HS-27A (cell line): ENCODE measurements around the gene KIF17.

Source experiments
- DNase-seq: peaks from one replicate; pipeline ENCODE4 v3.0.0-alpha.2; 2012; ENCODE audit warnings: low read depth, missing footprints

Gene KIF17

DNA sequence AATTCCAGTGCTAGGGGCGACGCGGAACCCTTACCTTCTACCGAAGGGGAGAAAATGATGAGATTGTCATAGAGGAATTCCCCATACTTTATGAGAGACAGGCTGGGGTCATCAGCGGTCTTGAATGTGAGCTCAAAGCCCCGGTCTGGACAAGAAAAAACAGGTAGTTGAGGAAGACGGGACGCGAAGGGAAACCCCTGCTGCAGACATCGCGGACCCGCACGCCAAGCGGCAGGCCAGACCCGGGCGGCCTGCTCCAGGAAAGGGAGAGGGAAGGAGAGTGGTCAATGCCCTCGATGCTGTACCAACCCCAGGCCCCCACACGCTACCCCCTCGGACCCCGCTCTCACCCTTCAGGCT is 57.0 kb downstream of the KIF17 start:
- DNase-seq, result no peak

DNA sequence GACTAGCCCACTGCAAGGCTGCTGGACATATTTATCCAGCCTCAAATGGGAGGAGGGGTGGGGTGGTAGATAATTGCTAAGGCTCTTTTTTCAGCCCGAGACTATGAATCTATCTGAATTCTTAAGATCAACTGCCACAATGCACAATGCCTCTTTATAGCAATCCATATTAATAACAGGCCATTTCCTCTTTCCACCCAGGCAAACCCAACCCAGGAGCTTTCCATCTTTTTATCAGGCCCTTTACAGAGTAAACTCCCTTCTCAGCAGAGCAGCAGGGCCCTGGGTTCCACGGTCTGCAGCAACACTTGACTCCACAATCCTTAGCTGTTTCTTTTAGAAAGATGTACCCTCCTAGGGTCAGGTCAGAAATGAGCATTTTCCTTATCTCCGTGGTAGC is 57.4 kb downstream of the KIF17 start:
- DNase-seq, result no peak

DNA sequence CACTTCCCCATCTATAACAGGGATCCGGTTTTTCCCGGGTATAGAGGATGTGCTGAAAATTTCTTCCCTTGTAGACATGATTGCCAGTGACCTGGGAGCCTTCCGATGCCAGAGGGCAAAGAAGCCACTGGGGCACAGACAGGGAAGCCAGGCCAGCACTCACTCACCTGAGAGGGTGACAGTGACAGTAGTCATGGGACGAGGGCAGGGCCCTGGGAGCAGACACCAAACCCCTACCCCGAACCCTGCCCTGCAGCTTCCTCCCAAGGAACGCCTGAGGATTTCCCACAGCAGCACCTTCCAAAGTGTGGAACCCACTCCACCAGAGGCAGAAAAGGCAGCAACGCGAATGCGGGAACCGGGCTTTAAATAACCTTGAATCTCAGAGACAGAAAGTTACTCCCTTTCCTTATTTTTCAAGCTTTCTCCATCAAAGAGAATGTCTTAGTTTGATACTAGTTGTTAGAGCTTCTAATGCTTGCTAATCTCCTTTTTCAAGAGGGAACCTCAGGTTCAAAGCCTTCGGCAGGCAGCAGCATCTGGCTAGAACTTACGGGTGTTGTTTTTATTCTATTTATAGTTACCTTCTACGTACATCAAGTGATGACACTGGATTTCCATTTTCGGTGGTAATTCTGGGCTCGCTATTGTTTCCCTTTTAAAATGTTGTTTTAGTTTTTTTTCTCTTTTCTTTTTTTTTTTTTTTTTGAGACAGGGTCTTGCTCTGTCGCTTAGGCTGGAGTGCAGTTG is 59.5 kb downstream of the KIF17 start:
- DNase-seq, result no peak

DNA sequence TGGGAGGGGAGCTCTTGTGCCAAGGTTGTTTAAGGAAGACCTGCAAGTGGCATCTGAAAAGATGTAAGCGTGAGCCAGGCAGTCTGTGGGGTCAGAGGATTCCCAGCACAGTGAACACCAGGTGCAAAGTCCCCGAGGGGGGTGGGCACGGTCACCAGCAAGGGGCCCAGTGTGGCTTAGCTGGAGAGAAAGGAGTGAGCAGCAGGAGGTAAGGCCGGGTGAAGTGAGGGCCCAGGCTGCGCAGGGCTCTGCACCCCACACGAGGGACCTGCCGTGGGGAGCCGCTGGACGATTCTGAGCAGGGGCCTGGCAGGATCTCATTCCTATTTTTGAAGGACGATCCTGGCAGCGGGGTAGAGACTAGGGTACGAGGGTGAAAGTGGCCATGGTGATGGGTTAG is 60.8 kb downstream of the KIF17 start:
- DNase-seq, result no peak

DNA sequence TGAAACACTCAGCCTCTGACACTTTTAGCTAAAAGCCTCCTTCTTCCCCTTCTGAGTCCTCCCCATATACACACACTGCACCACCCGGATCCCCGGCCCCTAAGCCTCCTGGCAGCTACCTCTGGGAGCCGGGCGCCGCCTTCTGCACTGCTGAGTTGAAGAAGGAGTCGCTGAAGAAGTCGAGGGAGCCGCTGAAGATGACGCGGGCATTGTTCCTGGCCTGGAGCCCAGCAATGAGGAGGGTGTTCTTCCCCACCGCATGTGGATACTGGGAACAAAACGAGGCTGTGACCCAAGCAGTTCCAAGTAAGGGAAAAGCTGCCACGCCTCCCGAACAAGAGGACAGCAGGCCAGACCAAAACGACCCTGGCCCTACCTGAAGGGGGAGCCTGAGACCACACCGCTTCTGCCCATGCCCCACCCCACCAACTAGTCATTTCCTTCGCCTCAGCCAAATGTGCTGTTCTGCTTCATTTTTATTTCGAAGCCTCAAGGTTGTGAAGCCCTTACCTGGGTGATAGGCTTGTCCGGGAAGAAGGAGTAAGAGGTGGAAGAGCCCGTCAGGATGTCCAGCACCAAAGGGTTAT is 63.6 kb downstream of the KIF17 start:
- DNase-seq, result no peak

DNA sequence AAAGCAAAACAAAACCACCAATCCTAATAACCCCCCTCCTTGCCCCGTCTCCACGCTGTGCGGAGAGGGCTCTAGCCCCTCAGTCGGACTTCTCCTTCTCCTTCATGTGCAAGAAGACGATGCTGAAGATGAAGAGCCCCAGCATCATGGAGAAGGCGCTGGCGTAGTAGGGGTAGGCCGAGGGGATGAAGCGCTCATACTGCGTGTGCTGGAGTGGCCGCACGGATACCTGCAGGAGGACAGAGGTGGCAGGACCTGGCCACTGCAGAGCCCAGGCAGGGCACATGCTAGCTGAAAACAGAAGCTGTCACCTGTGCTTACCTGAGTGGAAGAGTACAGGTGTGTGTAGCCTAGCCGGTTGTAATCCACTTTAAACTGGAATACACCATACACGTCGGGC is 65.5 kb downstream of the KIF17 start:
- DNase-seq, result no peak

DNA sequence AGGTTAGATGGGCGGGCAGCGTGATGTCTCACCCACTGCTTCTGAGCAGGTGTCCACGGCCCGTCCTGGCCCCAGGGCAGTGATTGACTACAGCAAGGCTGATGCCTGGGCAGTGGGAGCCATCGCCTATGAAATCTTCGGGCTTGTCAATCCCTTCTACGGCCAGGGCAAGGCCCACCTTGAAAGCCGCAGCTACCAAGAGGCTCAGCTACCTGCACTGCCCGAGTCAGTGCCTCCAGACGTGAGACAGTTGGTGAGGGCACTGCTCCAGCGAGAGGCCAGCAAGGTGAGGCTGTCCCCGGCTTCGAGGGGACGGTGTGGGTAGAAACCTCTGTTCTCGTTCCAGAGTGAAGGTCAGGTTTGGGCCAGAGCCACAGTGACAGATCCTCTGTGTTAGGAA is 68.9 kb downstream of the KIF17 start:
- no peak for DNase-seq

DNA sequence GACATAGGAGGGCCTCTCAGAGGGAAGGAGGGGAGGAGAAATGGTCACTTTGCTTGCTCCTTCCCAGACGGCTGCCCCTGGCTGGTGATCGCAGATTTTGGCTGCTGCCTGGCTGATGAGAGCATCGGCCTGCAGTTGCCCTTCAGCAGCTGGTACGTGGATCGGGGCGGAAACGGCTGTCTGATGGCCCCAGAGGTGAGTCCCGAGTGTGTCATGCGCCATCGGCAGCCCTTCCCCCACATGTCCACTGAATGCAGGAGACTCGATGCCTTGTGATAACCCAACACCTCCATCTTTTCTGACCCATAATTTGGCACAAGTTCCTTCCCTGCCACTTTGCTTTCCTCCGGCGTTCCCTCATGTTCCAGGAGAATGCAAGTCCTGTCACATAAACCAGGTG is 69.4 kb downstream of the KIF17 start:
- no peak for DNase-seq

DNA sequence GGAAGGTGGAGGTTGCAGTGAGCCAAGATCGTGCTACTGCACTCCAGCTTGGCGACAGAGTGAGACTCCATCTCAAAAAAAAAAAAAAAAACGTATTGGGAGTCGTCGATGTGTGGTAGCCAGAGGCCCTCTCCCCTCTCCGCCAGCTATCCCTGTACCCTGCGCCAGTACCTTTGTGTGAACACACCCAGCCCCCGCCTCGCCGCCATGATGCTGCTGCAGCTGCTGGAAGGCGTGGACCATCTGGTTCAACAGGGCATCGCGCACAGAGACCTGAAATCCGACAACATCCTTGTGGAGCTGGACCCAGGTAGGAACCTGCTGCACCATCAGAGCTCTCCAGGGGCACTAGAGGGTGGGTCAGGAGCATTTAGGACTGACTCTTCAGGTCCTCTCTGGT is 72.4 kb downstream of the KIF17 start:
- no peak for DNase-seq

DNA sequence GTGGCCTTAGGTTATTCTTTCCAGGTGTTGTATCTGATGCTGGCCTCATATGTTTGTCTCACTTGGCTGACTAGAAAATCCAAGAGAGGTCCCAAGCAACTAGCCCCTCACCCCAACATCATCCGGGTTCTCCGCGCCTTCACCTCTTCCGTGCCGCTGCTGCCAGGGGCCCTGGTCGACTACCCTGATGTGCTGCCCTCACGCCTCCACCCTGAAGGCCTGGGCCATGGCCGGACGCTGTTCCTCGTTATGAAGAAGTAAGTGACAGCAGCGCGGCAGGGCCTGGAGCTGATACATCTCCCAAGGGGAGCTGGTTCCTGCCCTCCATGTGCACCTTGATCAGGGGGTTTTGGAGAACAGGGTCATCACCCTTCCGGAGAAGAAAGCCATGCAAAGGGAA is 73.4 kb downstream of the KIF17 start:
- DNase-seq, result no peak

DNA sequence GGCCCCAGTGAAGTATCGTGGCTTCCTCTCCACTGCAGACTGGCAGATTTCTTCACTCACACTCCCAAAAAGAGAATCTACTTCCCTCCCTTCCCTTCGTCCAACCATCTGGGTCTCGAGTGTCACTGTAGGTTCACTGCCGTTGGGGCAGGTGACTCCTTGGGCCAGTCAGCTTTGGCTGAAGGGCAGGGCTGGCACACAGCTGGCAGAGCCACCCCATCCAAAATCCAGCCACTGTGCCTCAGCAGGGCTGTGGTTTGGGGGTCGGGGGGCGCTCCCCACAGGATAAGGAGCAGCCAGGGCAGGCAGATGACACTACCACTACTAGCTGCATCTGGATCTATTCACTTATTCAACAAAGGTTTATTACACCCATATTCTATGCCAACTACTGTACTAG is 74.7 kb downstream of the KIF17 start:
- DNase-seq, result no peak

DNA sequence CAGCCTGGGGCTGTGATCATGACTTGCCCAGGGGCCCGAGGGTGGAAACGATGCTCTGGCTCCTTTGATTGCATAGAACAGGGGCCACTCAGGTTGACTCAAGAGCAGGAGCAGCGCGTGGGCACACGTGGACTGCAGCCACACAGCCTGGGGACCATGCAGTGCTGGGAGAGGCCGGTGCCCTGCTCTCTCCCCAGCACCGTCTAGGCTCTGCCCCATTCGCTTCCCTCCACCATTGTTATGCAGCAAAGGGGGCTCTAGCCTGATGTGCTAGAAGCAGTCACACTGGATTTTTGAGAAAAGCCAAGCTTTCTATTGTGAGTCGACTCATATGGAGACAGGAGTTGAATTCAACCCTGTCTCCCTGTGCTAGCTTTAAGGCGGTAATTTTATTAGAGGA is 75.8 kb downstream of the KIF17 start:
- no peak for DNase-seq

DNA sequence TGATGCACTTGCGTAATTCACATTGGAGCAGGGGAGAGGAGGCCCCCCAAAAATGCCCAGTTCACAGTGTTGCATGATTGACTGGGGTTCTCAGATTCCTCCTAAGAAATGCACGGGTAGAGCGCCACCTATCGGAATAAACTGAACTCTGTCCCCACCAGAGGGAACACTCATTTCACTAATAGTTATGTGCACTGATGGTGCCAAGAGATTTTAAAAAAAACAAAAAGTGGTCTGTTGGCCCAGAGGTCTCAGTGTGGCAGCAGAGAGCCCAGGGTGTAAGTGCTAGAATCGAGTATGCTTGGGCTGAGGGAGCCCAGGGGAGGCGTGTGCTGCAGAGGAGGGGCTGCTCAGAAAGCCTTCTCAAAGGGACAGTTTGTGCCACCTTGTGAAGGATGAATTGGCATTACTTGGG is 77.6 kb downstream of the KIF17 start:
- no peak for DNase-seq

DNA sequence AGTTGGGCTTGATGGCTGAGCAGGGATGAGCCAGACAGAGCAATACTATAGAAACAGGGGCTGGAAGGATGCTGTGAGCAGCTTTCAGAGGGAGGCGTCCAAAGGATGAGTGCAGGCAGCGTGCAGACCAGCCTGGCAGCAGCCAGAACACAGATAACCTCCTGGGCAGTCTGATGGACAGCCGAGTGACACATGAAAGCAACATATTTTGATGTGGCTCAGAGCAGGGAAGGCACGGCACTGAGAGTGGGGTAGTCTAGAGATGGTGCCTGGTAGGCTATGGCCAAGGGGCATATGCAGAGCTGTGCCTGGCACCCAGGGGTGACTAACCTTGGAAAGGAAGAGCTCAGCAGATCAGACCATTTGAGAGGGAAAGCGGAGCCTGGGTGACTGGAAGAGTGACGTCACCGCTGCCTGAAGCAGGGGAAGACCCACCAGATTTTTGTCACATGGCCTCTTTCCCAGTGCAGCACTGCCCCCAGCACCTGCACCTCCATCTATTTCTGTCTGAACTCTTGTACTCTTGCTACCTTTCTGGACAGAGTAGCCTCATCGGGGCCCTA is 80.9 kb downstream of the KIF17 start:
- no peak for DNase-seq

DNA sequence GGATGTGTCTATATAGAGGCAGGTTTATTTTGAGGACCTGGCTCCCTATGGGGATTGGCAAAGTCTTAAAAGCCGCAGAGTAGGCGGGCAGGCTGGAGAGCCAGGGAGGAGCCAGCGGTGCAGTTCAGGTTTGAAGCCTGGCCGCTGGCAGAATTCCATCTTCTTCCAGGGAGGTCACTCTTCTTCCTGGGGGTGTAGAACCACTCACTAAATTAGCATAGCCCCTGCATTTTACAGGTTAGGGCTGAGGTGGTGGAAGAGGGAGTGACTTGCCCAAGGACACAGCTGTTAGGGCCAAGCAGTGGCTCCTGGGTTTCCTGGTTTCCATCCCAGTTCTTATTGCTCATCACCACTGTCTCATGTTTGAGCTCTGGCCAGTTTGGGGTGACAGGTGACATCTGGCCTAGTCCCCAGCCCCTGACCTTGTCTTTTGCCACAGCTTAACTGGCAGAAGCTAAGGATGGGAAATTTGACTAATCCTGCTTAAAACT is 83.2 kb downstream of the KIF17 start:
- DNase-seq, result no peak

DNA sequence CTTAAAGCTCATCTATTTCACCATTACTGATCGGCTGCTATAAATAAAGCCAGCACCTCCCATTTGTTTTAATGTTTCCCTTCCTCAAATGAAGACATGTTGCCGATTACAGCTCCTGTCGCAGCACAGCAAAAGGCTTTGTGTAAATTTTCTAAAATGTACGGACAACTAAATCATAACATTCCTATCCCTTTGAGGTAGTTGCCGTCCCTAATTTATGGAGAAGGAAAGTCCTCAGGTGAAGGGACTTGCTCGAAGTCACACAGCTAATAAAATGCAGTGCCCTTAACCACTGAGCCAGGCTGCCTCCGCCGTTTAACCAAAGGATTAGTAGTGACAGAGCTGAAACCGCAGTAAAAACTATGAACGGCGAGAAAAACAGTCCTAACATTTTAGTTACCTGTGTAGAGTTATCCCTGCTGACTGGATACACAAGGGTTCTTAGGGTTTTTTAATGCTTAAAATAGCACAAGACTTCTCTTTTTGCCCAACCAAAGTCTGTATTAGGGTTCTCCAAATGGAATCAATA is 83.7 kb downstream of the KIF17 start:
- no peak for DNase-seq

DNA sequence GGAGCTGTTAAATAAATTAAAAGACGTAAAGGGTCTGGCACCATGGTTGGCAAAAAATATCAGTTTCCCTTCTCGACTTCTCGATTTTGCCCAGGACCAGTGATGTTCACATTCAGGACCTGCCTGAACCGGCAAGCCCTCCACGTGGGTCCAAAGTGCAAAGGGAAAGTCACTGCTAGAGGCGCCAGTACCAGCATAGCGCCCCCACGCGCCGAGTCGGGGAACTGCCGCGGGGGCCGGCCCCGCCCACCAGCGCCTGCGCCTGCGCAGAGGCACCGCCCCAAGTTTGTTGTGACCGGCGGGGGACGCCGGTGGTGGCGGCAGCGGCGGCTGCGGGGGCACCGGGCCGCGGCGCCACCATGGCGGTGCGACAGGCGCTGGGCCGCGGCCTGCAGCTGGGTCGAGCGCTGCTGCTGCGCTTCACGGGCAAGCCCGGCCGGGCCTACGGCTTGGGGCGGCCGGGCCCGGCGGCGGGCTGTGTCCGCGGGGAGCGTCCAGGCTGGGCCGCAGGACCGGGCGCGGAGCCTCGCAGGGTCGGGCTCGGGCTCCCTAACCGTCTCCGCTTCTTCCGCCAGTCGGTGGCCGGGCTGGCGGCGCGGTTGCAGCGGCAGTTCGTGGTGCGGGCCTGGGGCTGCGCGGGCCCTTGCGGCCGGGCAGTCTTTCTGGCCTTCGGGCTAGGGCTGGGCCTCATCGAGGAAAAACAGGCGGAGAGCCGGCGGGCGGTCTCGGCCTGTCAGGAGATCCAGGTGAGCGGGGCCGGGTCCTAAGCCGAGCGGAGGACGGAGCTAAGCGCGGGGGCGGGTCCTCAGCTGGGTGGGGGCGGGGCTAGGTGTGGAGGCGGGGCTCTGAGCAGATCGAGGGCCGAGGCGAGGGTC is 84.4 kb downstream of the KIF17 start, which contains the start of gene PINK1:
TSS of gene PINK1 (plus strand) at position 269 of the 875 bp plus-strand sequence. CDS start at position 360, 91 bp downstream.
- peak; percentile 69 for DNase-seq

DNA sequence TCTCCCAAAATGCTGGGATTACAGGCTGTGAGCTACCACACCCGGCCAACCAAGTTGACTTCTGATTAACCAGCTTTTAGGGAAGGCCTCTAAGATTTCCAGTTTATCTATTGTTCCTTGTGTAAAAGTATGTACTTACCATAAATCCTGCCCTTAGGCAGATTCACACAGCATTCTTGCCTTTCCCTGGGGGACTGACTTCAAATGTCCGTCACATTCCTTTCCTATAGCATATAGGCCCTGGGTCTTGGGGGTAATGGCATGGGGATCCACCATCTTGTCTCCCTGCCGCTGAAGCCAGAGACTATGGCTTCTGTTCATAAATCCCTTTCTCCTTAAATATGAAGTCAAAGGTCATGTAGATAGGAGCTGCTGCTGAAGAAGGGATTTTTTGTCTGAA is 85.4 kb downstream of the KIF17 start:
- DNase-seq, result no peak

DNA sequence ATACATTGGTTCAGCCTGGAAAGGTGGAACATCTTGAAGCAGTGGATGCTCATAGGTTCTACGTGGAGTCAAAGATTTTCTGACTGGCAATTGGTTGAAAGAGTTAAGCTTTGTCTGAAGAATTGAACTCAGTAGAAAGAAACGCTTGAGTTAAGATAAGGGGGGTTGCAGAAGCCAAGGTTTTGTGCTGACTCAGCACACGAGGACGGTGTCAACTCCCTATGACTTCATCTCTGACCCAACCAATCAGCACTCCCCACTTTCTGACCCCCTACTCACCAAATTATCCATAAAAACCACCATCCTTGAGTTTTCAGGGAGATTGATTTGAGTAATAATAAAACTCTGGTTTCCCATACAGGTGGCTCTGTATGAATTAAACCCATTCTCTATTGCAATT is 87.1 kb downstream of the KIF17 start:
- no peak for DNase-seq

DNA sequence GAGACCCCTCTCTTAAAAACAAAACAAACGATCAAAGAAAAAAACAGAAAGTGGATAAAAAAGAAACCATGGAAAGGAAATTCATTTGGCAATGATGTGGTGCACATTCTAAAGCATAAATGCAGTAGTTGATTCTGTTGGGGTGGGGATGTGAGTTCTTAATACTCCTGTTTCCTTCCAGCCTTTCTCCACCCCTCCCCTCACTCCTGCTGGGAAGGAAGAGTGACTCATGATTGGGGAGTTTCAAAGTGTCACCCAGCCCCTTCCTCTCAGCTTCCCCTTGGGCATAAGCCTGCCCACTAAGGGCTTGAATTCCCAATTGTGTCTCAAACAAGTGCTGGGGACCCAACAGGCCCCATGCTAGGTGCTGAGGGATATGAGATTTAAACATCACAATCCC is 91.3 kb downstream of the KIF17 start:
- no peak for DNase-seq

DNA sequence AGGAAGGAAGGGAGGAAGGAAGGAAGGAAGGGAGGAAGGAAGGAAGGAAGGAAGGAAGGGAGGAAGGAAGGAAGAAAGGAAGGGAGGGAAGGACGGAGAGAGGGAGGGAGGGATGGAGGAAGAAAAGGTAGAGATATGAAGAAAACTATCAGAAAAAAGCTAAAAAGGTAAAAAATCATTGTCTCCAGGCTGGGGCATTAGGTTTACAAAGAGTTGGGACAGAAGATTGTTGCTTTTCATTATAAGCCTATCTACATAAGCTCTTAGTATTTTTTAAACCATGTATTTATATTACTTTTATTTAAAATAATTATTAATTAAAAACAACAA is 91.7 kb downstream of the KIF17 start:
- no peak for DNase-seq
